Measurements from ENCODE around the gene SNX13.
"Not testable (repeated sequence)": the region's sequence is repeated elsewhere in the genome, so short reads cannot be mapped to it uniquely, and the experiment has no call there.

The SNX13 gene

GRCh38 chr7:17832820-17833355 is 107.4 kb downstream of the SNX13 start:
- Histone ChIP-seq H3K9me3 (ENCODE audit: control insufficient read depth in 1 of 2, low read length in 2 of 2) (no peaks in the 10 kb centered on the region), H3K4me1 (ENCODE audit: control insufficient read depth in 1 of 2, insufficient read depth in 2 of 2, low read length in 2 of 2) (no peaks in the 10 kb centered on the region), H3K27me3 (ENCODE audit: control insufficient read depth in 1 of 2, insufficient read depth in 2 of 2, low read length in 2 of 2) (no peaks in the 10 kb centered on the region), H3K36me3 (ENCODE audit: control insufficient read depth in 1 of 2, insufficient read depth in 2 of 2, low read length in 2 of 2) (no peaks in the 10 kb centered on the region), H3K27ac (ENCODE audit: low read depth, low read length) (no peak overlapping the region), H3K4me3 (ENCODE audit: low read depth in 1 of 2, low read length in 2 of 2) (no peak overlapping the region), H3K9ac (ENCODE audit: low read depth in 1 of 2, low read length in 2 of 2) (no peak overlapping the region)

GRCh38 chr7:17832242-17832641 is 108.1 kb downstream of the SNX13 start:
- no peaks in the 10 kb centered on the region for H3K4me1 ChIP-seq (ENCODE audit: control insufficient read depth in 1 of 2, insufficient read depth in 2 of 2, low read length in 2 of 2)
- no peak overlapping the region for H3K4me3 ChIP-seq (ENCODE audit: low read depth in 1 of 2, low read length in 2 of 2)
- no peaks in the 10 kb centered on the region for H3K27me3 ChIP-seq (ENCODE audit: control insufficient read depth in 1 of 2, insufficient read depth in 2 of 2, low read length in 2 of 2)
- no peaks in the 10 kb centered on the region for H3K36me3 ChIP-seq (ENCODE audit: control insufficient read depth in 1 of 2, insufficient read depth in 2 of 2, low read length in 2 of 2)
- H3K27ac ChIP-seq (ENCODE audit: low read depth, low read length): no peak overlapping the region
- H3K9me3 ChIP-seq (ENCODE audit: control insufficient read depth in 1 of 2, low read length in 2 of 2): no peaks in the 10 kb centered on the region
- no peak overlapping the region for H3K9ac ChIP-seq (ENCODE audit: low read depth in 1 of 2, low read length in 2 of 2)

- Histone ChIP-seq H3K27ac (ENCODE audit: low read depth, low read length) (no peak overlapping the region), H3K9ac (ENCODE audit: low read depth in 1 of 2, low read length in 2 of 2) (no peak overlapping the region), H3K36me3 (ENCODE audit: control insufficient read depth in 1 of 2, insufficient read depth in 2 of 2, low read length in 2 of 2) (peaks cover 0 to 2% of the 10 kb centered on the region in 2 donors), H3K9me3 (ENCODE audit: control insufficient read depth in 1 of 2, low read length in 2 of 2) (no peaks in the 10 kb centered on the region), H3K4me1 (ENCODE audit: control insufficient read depth in 1 of 2, insufficient read depth in 2 of 2, low read length in 2 of 2) (no peaks in the 10 kb centered on the region), H3K27me3 (ENCODE audit: control insufficient read depth in 1 of 2, insufficient read depth in 2 of 2, low read length in 2 of 2) (no peaks in the 10 kb centered on the region), H3K4me3 (ENCODE audit: low read depth in 1 of 2, low read length in 2 of 2) (no peak overlapping the region)
Measured at GRCh38 chr7:17830206-17830605, 110.1 kb downstream of the SNX13 start.

GRCh38 chr7:17829001-17829400 is 111.3 kb downstream of the SNX13 start:
- Histone ChIP-seq H3K9me3 (ENCODE audit: control insufficient read depth in 1 of 2, low read length in 2 of 2) (no peaks in the 10 kb centered on the region), H3K9ac (ENCODE audit: low read depth in 1 of 2, low read length in 2 of 2) (no peak overlapping the region), H3K27me3 (ENCODE audit: control insufficient read depth in 1 of 2, insufficient read depth in 2 of 2, low read length in 2 of 2) (no peaks in the 10 kb centered on the region), H3K27ac (ENCODE audit: low read depth, low read length) (no peak overlapping the region), H3K4me3 (ENCODE audit: low read depth in 1 of 2, low read length in 2 of 2) (no peak overlapping the region), H3K36me3 (ENCODE audit: control insufficient read depth in 1 of 2, insufficient read depth in 2 of 2, low read length in 2 of 2) (peaks cover 0 to 6% of the 10 kb centered on the region in 2 donors), H3K4me1 (ENCODE audit: control insufficient read depth in 1 of 2, insufficient read depth in 2 of 2, low read length in 2 of 2) (no peaks in the 10 kb centered on the region)

- Histone ChIP-seq H3K27me3 (ENCODE audit: control insufficient read depth in 1 of 2, insufficient read depth in 2 of 2, low read length in 2 of 2) (no peaks in the 10 kb centered on the region), H3K4me3 (ENCODE audit: low read depth in 1 of 2, low read length in 2 of 2) (no peak overlapping the region), H3K36me3 (ENCODE audit: control insufficient read depth in 1 of 2, insufficient read depth in 2 of 2, low read length in 2 of 2) (peaks cover 6 to 22% of the 10 kb centered on the region in 2 donors), H3K9me3 (ENCODE audit: control insufficient read depth in 1 of 2, low read length in 2 of 2) (no peaks in the 10 kb centered on the region), H3K4me1 (ENCODE audit: control insufficient read depth in 1 of 2, insufficient read depth in 2 of 2, low read length in 2 of 2) (no peaks in the 10 kb centered on the region), H3K9ac (ENCODE audit: low read depth in 1 of 2, low read length in 2 of 2) (no peak overlapping the region), H3K27ac (ENCODE audit: low read depth, low read length) (no peak overlapping the region)
Measured at GRCh38 chr7:17822547-17823173, 117.6 kb downstream of the SNX13 start.

GRCh38 chr7:17816903-17817302 is 123.4 kb downstream of the SNX13 start:
- H3K4me3 ChIP-seq (ENCODE audit: low read depth in 1 of 2, low read length in 2 of 2): no peak overlapping the region
- H3K36me3 ChIP-seq (ENCODE audit: control insufficient read depth in 1 of 2, insufficient read depth in 2 of 2, low read length in 2 of 2): peaks cover 3 to 29% of the 10 kb centered on the region in 2 donors
- H3K9ac ChIP-seq (ENCODE audit: low read depth in 1 of 2, low read length in 2 of 2): no peak overlapping the region

GRCh38 chr7:17815318-17815717 is 125.0 kb downstream of the SNX13 start:
- no peaks in the 10 kb centered on the region for H3K27me3 ChIP-seq (ENCODE audit: control insufficient read depth in 1 of 2, insufficient read depth in 2 of 2, low read length in 2 of 2)
- H3K9ac ChIP-seq (ENCODE audit: low read depth in 1 of 2, low read length in 2 of 2): no peak overlapping the region
- no peak overlapping the region for H3K4me3 ChIP-seq (ENCODE audit: low read depth in 1 of 2, low read length in 2 of 2)
- H3K36me3 ChIP-seq (ENCODE audit: control insufficient read depth in 1 of 2, insufficient read depth in 2 of 2, low read length in 2 of 2): peaks cover 3 to 22% of the 10 kb centered on the region in 2 donors
- H3K27ac ChIP-seq (ENCODE audit: low read depth, low read length): no peak overlapping the region
- peaks cover 2 to 9% of the 10 kb centered on the region in 2 donors for H3K9me3 ChIP-seq (ENCODE audit: control insufficient read depth in 1 of 2, low read length in 2 of 2)
- no peaks in the 10 kb centered on the region for H3K4me1 ChIP-seq (ENCODE audit: control insufficient read depth in 1 of 2, insufficient read depth in 2 of 2, low read length in 2 of 2)

More at GRCh38 chr7:17816903-17817302, 123.4 kb downstream of the SNX13 start:
- no peak overlapping the region for H3K27ac ChIP-seq (ENCODE audit: low read depth, low read length)
- no peaks in the 10 kb centered on the region for H3K27me3 ChIP-seq (ENCODE audit: control insufficient read depth in 1 of 2, insufficient read depth in 2 of 2, low read length in 2 of 2)
- H3K4me1 ChIP-seq (ENCODE audit: control insufficient read depth in 1 of 2, insufficient read depth in 2 of 2, low read length in 2 of 2): no peaks in the 10 kb centered on the region
- peaks cover 0 to 9% of the 10 kb centered on the region in 2 donors for H3K9me3 ChIP-seq (ENCODE audit: control insufficient read depth in 1 of 2, low read length in 2 of 2)

GRCh38 chr7:17814058-17814457 is 126.2 kb downstream of the SNX13 start:
- Histone ChIP-seq H3K9ac (ENCODE audit: low read depth in 1 of 2, low read length in 2 of 2) (no peak overlapping the region), H3K9me3 (ENCODE audit: control insufficient read depth in 1 of 2, low read length in 2 of 2) (peaks cover 2 to 9% of the 10 kb centered on the region in 2 donors), H3K27ac (ENCODE audit: low read depth, low read length) (no peak overlapping the region), H3K4me1 (ENCODE audit: control insufficient read depth in 1 of 2, insufficient read depth in 2 of 2, low read length in 2 of 2) (no peaks in the 10 kb centered on the region), H3K27me3 (ENCODE audit: control insufficient read depth in 1 of 2, insufficient read depth in 2 of 2, low read length in 2 of 2) (no peaks in the 10 kb centered on the region), H3K36me3 (ENCODE audit: control insufficient read depth in 1 of 2, insufficient read depth in 2 of 2, low read length in 2 of 2) (peaks cover 3 to 22% of the 10 kb centered on the region in 2 donors), H3K4me3 (ENCODE audit: low read depth in 1 of 2, low read length in 2 of 2) (no peak overlapping the region)

GRCh38 chr7:17809215-17809614 is 131.1 kb downstream of the SNX13 start:
- not testable (repeated sequence) for H3K9me3 ChIP-seq (ENCODE audit: control insufficient read depth in 1 of 2, low read length in 2 of 2); H3K4me1 ChIP-seq (ENCODE audit: control insufficient read depth in 1 of 2, insufficient read depth in 2 of 2, low read length in 2 of 2); H3K27ac ChIP-seq (ENCODE audit: low read depth, low read length)

GRCh38 chr7:17807242-17807641 is 133.1 kb downstream of the SNX13 start:
- no peaks in the 10 kb centered on the region for H3K4me1 ChIP-seq (ENCODE audit: control insufficient read depth in 1 of 2, insufficient read depth in 2 of 2, low read length in 2 of 2)
- H3K27ac ChIP-seq (ENCODE audit: low read depth, low read length): no peak overlapping the region
- H3K36me3 ChIP-seq (ENCODE audit: control insufficient read depth in 1 of 2, insufficient read depth in 2 of 2, low read length in 2 of 2): peaks cover 5 to 17% of the 10 kb centered on the region in 2 donors
- H3K9ac ChIP-seq (ENCODE audit: low read depth in 1 of 2, low read length in 2 of 2): no peak overlapping the region
- peaks cover 2 to 3% of the 10 kb centered on the region in 2 donors for H3K9me3 ChIP-seq (ENCODE audit: control insufficient read depth in 1 of 2, low read length in 2 of 2)
- no peaks in the 10 kb centered on the region for H3K27me3 ChIP-seq (ENCODE audit: control insufficient read depth in 1 of 2, insufficient read depth in 2 of 2, low read length in 2 of 2)
- H3K4me3 ChIP-seq (ENCODE audit: low read depth in 1 of 2, low read length in 2 of 2): no peak overlapping the region

More at GRCh38 chr7:17809215-17809614, 131.1 kb downstream of the SNX13 start:
- H3K4me3 ChIP-seq (ENCODE audit: low read depth in 1 of 2, low read length in 2 of 2); H3K27me3 ChIP-seq (ENCODE audit: control insufficient read depth in 1 of 2, insufficient read depth in 2 of 2, low read length in 2 of 2); H3K9ac ChIP-seq (ENCODE audit: low read depth in 1 of 2, low read length in 2 of 2): not testable (repeated sequence)
- H3K36me3 ChIP-seq (ENCODE audit: control insufficient read depth in 1 of 2, insufficient read depth in 2 of 2, low read length in 2 of 2): peaks cover 3 to 18% of the 10 kb centered on the region in 2 donors
